ENCODE data around the gene CD6.

The CD6 gene

GRCh38 chr11:60971520-60971919 is at the start of gene CD6:
CD6 (plus strand) TSS chr11:60971680; CDS start chr11:60971866, 186 bp downstream.
- peak; percentile 81 for DNase-seq

GRCh38 chr11:60921777-60922335 is 49.6 kb upstream of the CD6 start:
- DNase-seq = no peak

- no peak for DNase-seq
These were observed 48.6 kb upstream of the CD6 start for GRCh38 chr11:60922906-60923305.

GRCh38 chr11:60923326-60923725 is 48.2 kb upstream of the CD6 start:
- no peak for DNase-seq

GRCh38 chr11:60923800-60924109 is 47.7 kb upstream of the CD6 start:
- no peak for DNase-seq

- DNase-seq = no peak
These were observed 47.2 kb upstream of the CD6 start, which contains the start of gene TMEM132A for GRCh38 chr11:60924110-60924905. TMEM132A (plus strand) TSS chr11:60924460; CDS start chr11:60924634, 174 bp downstream.

GRCh38 chr11:60924906-60925853 is 46.3 kb upstream of the CD6 start:
- no peak for DNase-seq

- no peak for DNase-seq
These were observed 45.6 kb upstream of the CD6 start for GRCh38 chr11:60925868-60926267.

GRCh38 chr11:60926500-60926899 is 45.0 kb upstream of the CD6 start:
- no peak for DNase-seq

GRCh38 chr11:60927061-60927592 is 44.4 kb upstream of the CD6 start:
- no peak for DNase-seq

- DNase-seq = no peak
These were observed 43.9 kb upstream of the CD6 start for GRCh38 chr11:60927600-60927999.

GRCh38 chr11:60928563-60929001 is 42.9 kb upstream of the CD6 start:
- DNase-seq = no peak

GRCh38 chr11:60929764-60930163 is 41.7 kb upstream of the CD6 start:
- no peak for DNase-seq

GRCh38 chr11:60930394-60930793 is 41.1 kb upstream of the CD6 start:
- no peak for DNase-seq

GRCh38 chr11:60931917-60932316 is 39.6 kb upstream of the CD6 start:
- no peak for DNase-seq

GRCh38 chr11:60932605-60933356 is 38.7 kb upstream of the CD6 start:
- DNase-seq = no peak

- no peak for DNase-seq
These were observed 37.9 kb upstream of the CD6 start for GRCh38 chr11:60933416-60934123.

- DNase-seq = no peak
These were observed 37.2 kb upstream of the CD6 start for GRCh38 chr11:60934124-60934789.

- DNase-seq = no peak
These were observed 36.5 kb upstream of the CD6 start for GRCh38 chr11:60934790-60935605.
